ENCODE measurements around the gene TTC22. TPM values are rescaled to one million over a fixed set of nuclear protein-coding genes. Genes with fewer than 3 reads are reported as not detected.

Gene TTC22
- total RNA-seq, 1 experiment from 2014 or later: 0.59 TPM

GRCh38 chr1:54738244-54738643 lies 62.9 kb downstream of the TTC22 start:
- H3K9ac ChIP-seq (ENCODE audit: extremely low read depth, insufficient read length, low read length): no peak overlapping the region
- H3K4me2 ChIP-seq (ENCODE audit: insufficient read depth, insufficient read length, low read length): no peak overlapping the region
- DNase-seq: no peak
- no peak overlapping the region for H3K14ac ChIP-seq (ENCODE audit: insufficient read depth, low read length)
- no peak overlapping the region for H4K8ac ChIP-seq (replicated peaks; ENCODE audit: insufficient read length, low read depth, low read length)
- H3T11ph ChIP-seq (ENCODE audit: low read length): no peak overlapping the region
- WGBS (ENCODE audit: extremely low coverage, insufficient read length, low lambda C conversion rate): no CpG with 5 or more reads among the region's 6 CpGs
- no peak for TF ChIP-seq CTCF (conservative IDR thresholded peaks at IDR 0.05)
- H3K27ac ChIP-seq (ENCODE audit: insufficient read length, low read depth, low read length): no peak overlapping the region
- H2BK5ac ChIP-seq (ENCODE audit: insufficient read length, low read length): no peak overlapping the region
- H3K36me3 Mint-ChIP-seq (ENCODE audit: insufficient read depth in 1 of 3, low read depth in 3 of 3): peaks cover 24 to 76% (median 70%) of the 10 kb centered on the region in 3 experiments; a peak in 6 of 7 replicates
- no peaks in the 10 kb centered on the region for H3K79me1 ChIP-seq (ENCODE audit: insufficient read depth, low read depth, low read length, poor library complexity, severe bottlenecking)
- H3K23me2 ChIP-seq (ENCODE audit: insufficient read length, low read depth, low read length, poor library complexity, severe bottlenecking): no peaks in the 10 kb centered on the region
- no peaks in the 10 kb centered on the region for H3K4me1 Mint-ChIP-seq
- H2BK20ac ChIP-seq (ENCODE audit: low read depth, low read length, poor library complexity, severe bottlenecking): no peak overlapping the region
- H3K18ac ChIP-seq (ENCODE audit: insufficient read length, low read depth, low read length): no peak overlapping the region
- H4K20me1 ChIP-seq (ENCODE audit: control insufficient read depth, insufficient read depth, insufficient read length): no peaks in the 10 kb centered on the region
- H3K27ac Mint-ChIP-seq: no peak overlapping the region
- H2AK5ac ChIP-seq (ENCODE audit: insufficient read length, low read length): no peak overlapping the region
- no peaks in the 10 kb centered on the region for H3K27me3 Mint-ChIP-seq (ENCODE audit: low read depth)
- H3K4me1 ChIP-seq (ENCODE audit: insufficient read depth, low read length): no peaks in the 10 kb centered on the region
- no peak overlapping the region for H2BK12ac ChIP-seq (ENCODE audit: insufficient read length, low read depth, low read length)
- no peak overlapping the region for H3K4me3 Mint-ChIP-seq
- H3K4ac ChIP-seq (ENCODE audit: low read depth, low read length): no peak overlapping the region
- H3K27me3 ChIP-seq (ENCODE audit: insufficient read depth, low read length): no peaks in the 10 kb centered on the region
- H2AFZ ChIP-seq (ENCODE audit: low read length): no peak overlapping the region
- H3K23ac ChIP-seq (ENCODE audit: insufficient read length, low read depth, low read length): no peak overlapping the region
- H3K9me3 ChIP-seq (ENCODE audit: control insufficient read depth, low read depth, low read length): no peaks in the 10 kb centered on the region
- no peak overlapping the region for H2BK120ac ChIP-seq (ENCODE audit: low read depth, low read length, poor library complexity, severe bottlenecking)
- no peak overlapping the region for H4K5ac ChIP-seq (ENCODE audit: insufficient read length, low read depth, low read length)
- H2BK15ac ChIP-seq (ENCODE audit: low read depth, low read length): no peak overlapping the region
- no peaks in the 10 kb centered on the region for H3K9me3 Mint-ChIP-seq
- H3K79me2 ChIP-seq (ENCODE audit: insufficient read depth, low read length): no peaks in the 10 kb centered on the region
- H4K91ac ChIP-seq (ENCODE audit: insufficient read length, low read depth, low read length): no peak overlapping the region
- no peak overlapping the region for H3K56ac ChIP-seq (ENCODE audit: insufficient read length, low read depth, low read length)
